CD4-positive, alpha-beta T cell treated with Interleukin-4 for 1 hour (primary cell): Measurements from ENCODE around the gene QRSL1.
A peak's percentile ranks its signal among the peaks of the same experiment; 100 is the strongest.
"Not testable (repeated sequence)": the region's sequence is repeated elsewhere in the genome, so short reads cannot be mapped to it uniquely, and the experiment has no call there.

ENCODE experiments used
- DNase-seq, 2 donors: peaks; one replicate each; pipeline ENCODE4 v3.0.0-alpha.2; 2020 to 2022

QRSL1 gene

GRCh38 chr6:106629103-106629858 is at the start of gene QRSL1, which contains the start of gene RTN4IP1:
Gene QRSL1 (plus strand): TSS chr6:106629578. CDS start chr6:106629682, 104 bp downstream.
Gene RTN4IP1 (minus strand): TSS chr6:106629498. CDS start chr6:106629021, 477 bp downstream.
- peak; percentile 92 to 95 for DNase-seq

GRCh38 chr6:106581468-106581867 is 47.9 kb upstream of the QRSL1 start:
- DNase-seq = no peak

- DNase-seq = no peak
These were observed 42.5 kb upstream of the QRSL1 start for GRCh38 chr6:106586815-106587415.

GRCh38 chr6:106588937-106589336 is 40.4 kb upstream of the QRSL1 start:
- not testable (repeated sequence) for DNase-seq

- DNase-seq = no peak
These were observed 38.1 kb upstream of the QRSL1 start for GRCh38 chr6:106591111-106591825.

- DNase-seq = no peak
These were observed 29.9 kb upstream of the QRSL1 start for GRCh38 chr6:106599440-106599839.

- no peak for DNase-seq
These were observed 29.0 kb upstream of the QRSL1 start for GRCh38 chr6:106600329-106600728.

GRCh38 chr6:106608080-106608668 is 21.2 kb upstream of the QRSL1 start:
- peak; percentile 22 to 65 for DNase-seq

- peak in 1 of 2 donors; percentile 46 for DNase-seq
These were observed 19.7 kb upstream of the QRSL1 start for GRCh38 chr6:106609699-106610098.

GRCh38 chr6:106611030-106611429 is 18.3 kb upstream of the QRSL1 start:
- DNase-seq = no peak

GRCh38 chr6:106612671-106613416 is 16.5 kb upstream of the QRSL1 start:
- DNase-seq = no peak

- no peak for DNase-seq
These were observed 15.8 kb upstream of the QRSL1 start for GRCh38 chr6:106613590-106613989.

- no peak for DNase-seq
These were observed 15.2 kb upstream of the QRSL1 start for GRCh38 chr6:106614166-106614565.

GRCh38 chr6:106614592-106615257 is 14.7 kb upstream of the QRSL1 start:
- DNase-seq = no peak

- no peak for DNase-seq
These were observed 12.1 kb upstream of the QRSL1 start for GRCh38 chr6:106617302-106617701.

- no peak for DNase-seq
These were observed 11.5 kb upstream of the QRSL1 start for GRCh38 chr6:106617857-106618256.

- no peak for DNase-seq
These were observed 11.1 kb upstream of the QRSL1 start for GRCh38 chr6:106618324-106618723.

- DNase-seq = no peak
These were observed 10.2 kb upstream of the QRSL1 start for GRCh38 chr6:106619223-106619622.

GRCh38 chr6:106620931-106621672 is 8.3 kb upstream of the QRSL1 start:
- DNase-seq = no peak

GRCh38 chr6:106622412-106622811 is 7.0 kb upstream of the QRSL1 start:
- no peak for DNase-seq

GRCh38 chr6:106623039-106623438 is 6.3 kb upstream of the QRSL1 start:
- no peak for DNase-seq
